ENCODE measurements around the gene UHRF1. TPM values are rescaled to one million over a fixed set of nuclear protein-coding genes. Genes with fewer than 3 reads are reported as not detected.
A peak's percentile ranks its signal among the peaks of the same experiment; 100 is the strongest.
"Not testable (repeated sequence)": the region's sequence is repeated elsewhere in the genome, so short reads cannot be mapped to it uniquely, and the experiment has no call there.

Gene UHRF1
- 10 to 100 TPM; 27.5 to 43.4 (median 37.1) TPM for polyA plus RNA-seq (ENCODE audit: insufficient read length in 4 of 4)

GRCh38 chr19:4909156-4909896 is at the start of gene UHRF1:
Gene UHRF1 (plus strand): TSS chr19:4909501. CDS start chr19:4910886, 1,385 bp downstream.
- DNase-seq (ENCODE audit: low read depth in 4 of 4, low spot score in 2 of 4), result peak in 1 of 4 donors; percentile 16

DNA sequence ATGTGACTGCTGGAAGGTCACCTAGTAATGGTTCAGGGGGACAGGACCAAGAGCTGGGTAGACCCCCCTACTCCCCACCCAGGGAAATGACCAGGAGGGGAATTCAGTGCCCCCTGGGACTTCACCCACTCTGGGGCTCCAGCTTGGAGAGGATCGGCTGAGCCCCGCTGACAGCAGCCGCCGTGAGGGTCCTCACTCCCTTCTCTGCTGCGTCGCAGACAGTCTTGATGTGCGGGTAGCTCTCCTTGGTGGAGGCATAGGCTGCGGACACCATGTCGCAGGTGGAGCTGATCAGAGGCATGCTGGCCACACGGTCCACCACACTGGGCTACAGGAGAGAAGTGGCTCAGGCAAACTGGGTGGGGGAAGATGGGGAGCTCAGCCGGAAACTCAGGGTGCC is 49.6 kb upstream of the UHRF1 start:
- DNase-seq (ENCODE audit: low read depth in 4 of 4, low spot score in 2 of 4), result no peak

DNA sequence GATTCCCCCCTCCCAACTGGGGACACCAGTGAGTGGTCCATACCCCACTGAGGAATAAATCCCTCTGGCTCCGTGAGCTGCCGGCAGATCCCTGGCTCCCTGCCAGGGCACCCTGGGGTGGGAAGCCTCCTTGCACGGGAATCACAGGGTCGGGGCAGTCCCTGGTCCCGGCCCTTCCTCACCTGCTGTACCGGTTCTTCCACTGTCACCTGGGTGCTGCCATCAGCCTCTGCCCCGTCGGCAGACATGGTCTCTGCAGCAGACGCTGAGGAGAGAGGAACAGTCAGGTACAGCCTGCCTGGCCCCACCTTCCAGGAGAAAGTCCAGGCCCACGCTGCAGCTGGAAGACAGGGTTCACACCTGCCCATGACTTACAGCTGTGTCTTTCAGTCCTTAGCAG is 48.2 kb upstream of the UHRF1 start:
- DNase-seq (ENCODE audit: low read depth in 4 of 4, low spot score in 2 of 4), result no peak

DNA sequence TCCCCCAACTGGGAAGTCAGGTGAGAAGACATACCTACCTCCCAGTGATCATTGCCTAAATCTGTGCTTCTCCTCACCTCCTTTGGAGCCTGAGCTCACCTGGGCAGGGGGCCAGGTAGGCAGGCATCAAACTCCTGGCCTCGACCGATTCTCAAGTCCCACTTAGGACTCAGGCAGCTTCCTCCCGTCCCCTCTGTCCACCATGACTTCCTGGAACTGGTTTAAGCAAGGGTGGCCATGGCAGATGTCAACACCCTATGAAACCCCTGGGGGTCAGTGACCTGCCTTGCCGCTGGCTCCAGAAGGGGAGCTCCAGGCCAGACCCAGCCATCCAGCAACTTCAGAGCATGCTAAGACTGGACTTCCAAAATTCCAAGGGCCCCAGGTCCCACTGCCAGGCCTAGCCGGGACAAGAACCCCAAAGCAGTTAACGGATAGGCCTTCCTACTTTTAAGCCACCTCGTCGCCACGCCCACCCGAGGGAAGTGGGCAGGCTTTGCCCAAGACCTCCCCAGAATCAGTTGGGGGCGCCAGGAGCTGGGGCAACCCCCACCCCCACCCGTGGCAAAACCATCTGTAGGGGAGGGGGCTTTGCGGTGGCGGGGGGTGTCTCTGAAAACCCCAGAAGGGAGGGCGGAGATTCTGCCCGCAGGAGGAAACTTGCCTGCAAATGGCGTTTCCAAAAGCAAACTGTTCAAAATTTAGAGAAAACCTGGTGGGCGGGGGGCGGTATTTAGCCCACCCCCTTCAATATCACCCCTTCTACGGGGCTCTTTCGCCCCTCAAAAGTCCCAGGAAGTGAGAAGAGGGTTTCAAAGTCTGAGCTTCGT is 42.5 kb upstream of the UHRF1 start:
- no peak for DNase-seq (ENCODE audit: low read depth in 4 of 4, low spot score in 2 of 4)

DNA sequence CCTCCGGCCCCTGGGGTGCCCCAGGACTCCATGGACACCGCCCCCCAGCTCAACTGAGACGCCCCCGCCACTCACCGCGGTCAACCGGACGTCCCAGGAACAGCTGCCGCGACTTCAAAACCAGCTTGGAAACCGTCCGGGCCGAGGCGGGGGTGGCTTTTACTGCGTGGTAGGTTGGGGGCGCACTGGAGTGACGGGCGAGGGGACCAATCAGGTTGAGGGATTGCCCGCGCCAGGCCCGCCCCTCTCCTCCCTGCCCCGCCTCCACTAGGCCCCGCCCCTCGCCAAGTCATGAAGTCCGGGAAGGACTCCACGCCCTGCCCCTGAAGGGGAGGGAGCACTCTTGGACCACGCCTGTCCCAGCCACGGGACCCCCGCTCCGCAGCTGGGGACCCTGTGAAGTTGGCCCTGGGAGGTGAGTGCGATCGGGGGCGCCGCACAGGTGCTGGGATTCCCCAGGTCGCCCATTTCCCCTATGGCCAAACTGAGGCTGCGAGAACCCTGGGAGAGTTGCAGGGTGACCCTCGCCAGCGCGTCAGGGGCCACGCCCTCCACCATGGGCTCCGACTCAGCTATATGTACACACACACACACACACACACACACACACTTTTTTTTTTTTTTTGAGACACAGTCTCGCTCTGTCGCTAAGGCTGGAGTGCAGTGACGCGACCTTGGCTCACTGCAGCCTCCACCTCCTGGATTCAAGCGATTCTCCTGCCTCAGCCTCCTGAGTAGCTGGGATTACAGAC is 41.6 kb upstream of the UHRF1 start, which contains the start of gene PLIN3:
TSS of gene PLIN3 (minus strand) at position 134 of the 752 bp plus-strand sequence. CDS start 6,273 bp downstream, outside the sequence.
- peak in 3 of 4 donors; percentile 83 to 88 (median 86) for DNase-seq (ENCODE audit: low read depth in 4 of 4, low spot score in 2 of 4)

DNA sequence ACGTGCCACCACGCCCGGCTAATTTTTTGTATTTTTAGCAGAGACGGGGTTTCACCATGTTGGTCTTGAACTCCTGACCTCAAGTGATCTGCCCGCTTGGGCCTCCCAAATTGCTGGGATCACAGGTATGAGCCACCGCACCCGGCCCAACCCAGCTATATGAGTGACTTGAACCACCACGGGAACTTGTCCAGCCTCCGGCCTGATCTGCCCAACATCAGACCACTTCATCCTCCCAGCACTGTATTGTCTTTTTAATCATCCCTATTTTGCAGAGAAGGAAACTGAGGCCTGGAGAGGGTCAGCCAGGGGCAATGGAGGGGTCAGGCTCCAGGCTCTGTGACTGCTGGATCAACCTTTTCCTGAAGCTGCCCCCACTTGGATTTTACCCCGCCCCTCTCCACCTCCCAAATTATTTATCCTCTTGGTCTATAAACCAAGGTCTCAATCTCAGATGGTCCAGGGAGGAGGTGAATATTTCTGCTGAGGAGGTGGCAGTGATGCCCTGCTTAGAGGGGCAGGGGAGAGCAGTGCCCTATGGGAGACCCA is 40.9 kb upstream of the UHRF1 start:
- no peak for DNase-seq (ENCODE audit: low read depth in 4 of 4, low spot score in 2 of 4)

GRCh38 chr19:4870025-4870700 is 39.1 kb upstream of the UHRF1 start:
- no peak for DNase-seq (ENCODE audit: low read depth in 4 of 4, low spot score in 2 of 4)

- DNase-seq (ENCODE audit: low read depth in 4 of 4, low spot score in 2 of 4), result no peak
Measured at GRCh38 chr19:4871711-4872110, 37.6 kb upstream of the UHRF1 start.

DNA sequence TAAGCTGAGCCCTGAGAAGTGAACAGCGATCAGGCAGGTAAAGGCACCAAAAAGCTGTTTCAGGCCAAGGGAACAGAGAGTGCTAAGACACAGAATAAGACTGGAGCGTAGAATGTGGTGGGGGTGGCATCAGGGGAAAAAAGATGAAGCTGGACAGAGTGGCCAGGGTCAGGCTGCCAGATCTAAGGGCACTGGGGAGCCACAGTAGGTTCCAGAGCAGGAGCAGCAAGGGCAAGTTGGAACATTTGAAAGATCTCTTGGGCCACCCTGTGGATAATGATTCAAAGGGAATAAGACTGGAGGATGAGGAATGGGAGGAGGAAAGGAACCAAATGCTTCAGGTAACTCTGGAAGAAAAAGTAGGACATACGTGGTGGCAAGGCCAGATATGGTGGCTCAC is 35.4 kb upstream of the UHRF1 start:
- no peak for DNase-seq (ENCODE audit: low read depth in 4 of 4, low spot score in 2 of 4)

GRCh38 chr19:4877753-4878490 is 31.4 kb upstream of the UHRF1 start:
- DNase-seq (ENCODE audit: low read depth in 4 of 4, low spot score in 2 of 4), result peak in 1 of 4 donors; percentile 44

- DNase-seq (ENCODE audit: low read depth in 4 of 4, low spot score in 2 of 4), result no peak
Measured at GRCh38 chr19:4878491-4878968, 30.8 kb upstream of the UHRF1 start.

DNA sequence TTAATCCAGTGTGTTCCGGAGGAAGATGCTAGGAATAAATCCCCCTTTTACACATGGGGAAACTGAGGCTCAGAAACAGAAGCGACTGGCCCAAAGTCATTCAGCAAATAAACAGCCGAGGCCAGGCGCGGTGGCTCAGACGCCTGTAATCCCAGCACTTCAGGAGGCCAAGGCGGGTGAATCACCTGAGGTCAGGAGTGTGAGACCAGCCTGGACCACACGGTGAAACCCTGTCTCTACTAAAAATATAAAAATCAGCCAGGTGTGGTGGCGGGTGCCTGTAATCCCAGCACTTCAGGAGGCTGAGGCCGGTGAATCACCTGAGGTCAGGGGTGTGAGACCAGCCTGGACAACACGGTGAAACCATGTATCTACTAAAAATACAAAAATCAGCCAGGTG is 30.3 kb upstream of the UHRF1 start:
- DNase-seq (ENCODE audit: low read depth in 4 of 4, low spot score in 2 of 4), result no peak

DNA sequence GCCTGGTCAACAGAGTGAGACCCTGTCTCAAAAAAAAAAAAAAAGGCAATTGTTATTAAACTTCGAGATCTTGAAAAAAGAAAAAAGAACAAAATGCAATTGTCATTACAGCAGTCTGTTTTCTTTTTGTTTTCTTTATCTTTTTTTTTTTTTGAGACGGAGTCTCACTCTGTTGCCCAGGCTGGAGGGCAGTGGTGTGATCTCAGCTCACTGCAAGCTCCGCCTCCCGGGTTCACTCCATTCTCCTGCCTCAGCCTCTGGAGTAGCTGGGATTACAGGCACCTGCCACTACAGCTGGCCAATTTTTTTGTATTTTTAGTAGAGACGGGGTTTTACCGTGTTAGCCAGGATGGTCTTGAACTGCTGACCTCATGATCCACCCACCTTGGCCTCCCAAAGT is 26.4 kb upstream of the UHRF1 start:
- not testable (repeated sequence) for DNase-seq (ENCODE audit: low read depth in 4 of 4, low spot score in 2 of 4)

DNA sequence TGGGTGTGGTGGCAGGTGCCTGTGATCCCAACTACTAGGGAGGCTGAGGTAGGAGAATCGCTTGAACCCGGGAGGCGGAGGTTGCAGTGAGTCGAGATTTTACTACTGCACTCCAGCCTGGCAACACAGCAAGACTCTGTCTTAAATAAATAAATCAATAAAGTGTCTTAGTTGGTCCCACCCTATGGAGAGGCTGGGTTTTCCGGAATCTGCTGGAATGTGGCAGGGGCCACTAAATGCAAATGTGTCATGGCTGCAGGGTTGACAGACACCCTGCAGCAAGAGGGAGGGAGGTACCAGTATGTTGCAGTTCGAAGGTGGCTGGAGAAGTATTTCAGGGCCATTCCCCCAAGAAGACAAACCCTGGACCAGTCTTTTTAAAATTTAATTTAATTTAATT is 24.3 kb upstream of the UHRF1 start:
- not testable (repeated sequence) for DNase-seq (ENCODE audit: low read depth in 4 of 4, low spot score in 2 of 4)

- not testable (repeated sequence) for DNase-seq (ENCODE audit: low read depth in 4 of 4, low spot score in 2 of 4)
Measured at GRCh38 chr19:4887803-4888202, 21.5 kb upstream of the UHRF1 start.

DNA sequence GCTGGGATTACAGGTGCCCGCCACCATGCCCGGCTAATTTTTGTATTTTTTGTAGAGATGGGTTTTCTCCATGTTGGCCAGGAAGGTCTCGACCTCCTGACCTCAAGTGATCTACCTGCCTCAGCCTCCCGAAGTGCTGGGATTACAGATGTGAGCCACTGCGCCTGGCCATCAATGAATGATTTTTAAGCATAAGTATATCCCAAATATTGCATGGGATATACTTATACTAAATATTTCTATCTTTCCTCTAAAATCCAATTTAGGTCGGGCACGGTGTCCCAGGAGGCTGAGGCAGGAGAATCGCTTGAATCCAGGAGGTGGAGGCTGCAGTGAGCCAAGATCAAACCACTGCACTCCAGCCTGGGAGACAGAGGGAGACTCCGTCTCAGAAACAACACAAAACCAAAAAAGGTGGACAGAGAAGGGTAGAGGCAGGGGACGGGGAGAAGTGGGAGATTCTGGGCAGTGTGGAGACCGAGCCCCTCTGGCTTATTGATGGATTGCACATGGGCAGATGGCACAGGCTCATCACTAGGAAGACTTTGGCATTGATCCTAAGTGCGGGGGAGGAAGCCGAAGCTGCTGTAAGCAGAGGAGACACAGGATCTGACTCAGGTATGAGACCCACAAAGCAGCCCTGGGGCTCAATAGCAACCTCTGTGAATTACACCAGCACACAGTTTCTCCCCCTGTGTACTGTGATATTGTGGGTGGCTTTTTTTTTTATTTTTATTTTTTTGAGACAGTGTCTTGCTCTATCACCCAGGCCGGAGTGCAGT is 20.1 kb upstream of the UHRF1 start:
- DNase-seq (ENCODE audit: low read depth in 4 of 4, low spot score in 2 of 4), result no peak

- DNase-seq (ENCODE audit: low read depth in 4 of 4, low spot score in 2 of 4), result no peak
Measured at GRCh38 chr19:4891066-4891465, 18.2 kb upstream of the UHRF1 start.

DNA sequence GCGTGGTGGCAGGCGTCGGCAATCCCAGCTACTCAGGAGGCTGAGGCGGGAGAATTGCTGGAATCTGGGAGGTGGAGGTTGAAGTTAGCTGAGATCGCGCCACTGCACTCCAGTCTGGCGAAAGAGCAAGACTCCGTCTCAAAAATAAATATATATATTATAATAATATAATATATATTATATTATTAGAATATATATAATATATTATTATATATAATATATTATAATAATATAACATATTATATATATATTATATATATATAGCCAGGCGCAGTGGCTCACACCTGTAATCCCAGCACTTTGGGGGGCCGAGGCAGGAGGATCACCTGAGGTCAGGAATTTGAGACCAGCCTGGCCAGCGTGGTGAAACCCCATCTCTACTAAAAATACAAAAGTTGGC is 16.3 kb upstream of the UHRF1 start:
- not testable (repeated sequence) for DNase-seq (ENCODE audit: low read depth in 4 of 4, low spot score in 2 of 4)

Measured in left renal cortex interstitium (tissue), 4 donors.